ENCODE measurements around the gene PROSER2.
"Not testable (repeated sequence)": the region's sequence is repeated elsewhere in the genome, so short reads cannot be mapped to it uniquely, and the experiment has no call there.

Gene PROSER2

DNA sequence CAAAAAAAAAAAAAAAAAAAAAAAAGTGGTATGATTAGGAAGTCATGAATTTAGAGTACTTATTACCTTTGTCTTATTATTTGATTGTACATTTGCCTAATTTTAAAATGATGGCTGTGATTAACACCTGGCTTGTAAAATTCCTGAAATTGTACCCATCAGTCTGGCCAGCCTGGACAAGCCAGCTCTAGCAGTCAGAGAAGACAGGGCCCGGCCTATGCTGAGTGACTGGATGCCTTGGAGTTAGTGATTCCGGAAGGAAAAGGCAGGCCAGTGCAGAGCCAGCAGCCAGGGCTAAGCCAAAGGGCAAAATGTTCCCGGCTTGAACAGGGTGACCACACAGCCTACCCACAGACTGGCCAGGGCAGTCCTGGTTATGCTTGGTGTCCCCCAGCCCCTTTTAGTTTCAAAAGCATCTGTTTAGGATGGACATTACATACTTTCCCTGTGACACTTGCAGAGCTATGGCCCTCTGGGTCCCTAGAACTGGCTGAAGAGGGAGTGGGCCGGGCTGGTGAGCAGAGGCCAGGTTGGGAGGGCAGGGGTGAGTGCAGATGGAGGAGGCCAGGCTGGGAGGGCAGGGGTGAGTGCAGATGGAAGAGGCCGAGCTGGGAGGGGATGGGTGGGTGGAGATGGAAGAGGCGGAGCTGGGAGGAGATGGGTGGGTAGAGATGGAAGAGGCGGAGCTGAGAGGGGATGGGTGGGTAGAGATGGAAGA, 61.7 kb downstream of the PROSER2 start:
- DNase-seq, result no peak
- no peak for TF ChIP-seq CTCF (IDR thresholded peaks at IDR 0.05; ENCODE audit: low read depth, low read length)
- no peaks in the 10 kb centered on the region for H3K36me3 ChIP-seq
- H3K9me3 ChIP-seq (ENCODE audit: severe bottlenecking), result no peaks in the 10 kb centered on the region
- no peak overlapping the region for H3K4me3 ChIP-seq (ENCODE audit: low read depth, low read length)
- no peaks in the 10 kb centered on the region for H3K27me3 ChIP-seq (ENCODE audit: insufficient read depth, low read depth, severe bottlenecking)
- H3K27ac ChIP-seq, result no peak overlapping the region

GRCh38 chr10:11885437-11886137, 62.4 kb downstream of the PROSER2 start:
- no peaks in the 10 kb centered on the region for H3K27me3 ChIP-seq (ENCODE audit: insufficient read depth, low read depth, severe bottlenecking)
- H3K9me3 ChIP-seq (ENCODE audit: severe bottlenecking), result no peaks in the 10 kb centered on the region
- no peaks in the 10 kb centered on the region for H3K36me3 ChIP-seq
- DNase-seq, result no peak
- no peak for TF ChIP-seq CTCF (IDR thresholded peaks at IDR 0.05; ENCODE audit: low read depth, low read length)
- H3K4me3 ChIP-seq (ENCODE audit: low read depth, low read length), result no peak overlapping the region
- no peak overlapping the region for H3K27ac ChIP-seq

- Histone ChIP-seq H3K4me3 (ENCODE audit: low read depth, low read length) (no peak overlapping the region), H3K36me3 (no peaks in the 10 kb centered on the region), H3K27ac (no peak overlapping the region), H3K27me3 (ENCODE audit: insufficient read depth, low read depth, severe bottlenecking) (no peaks in the 10 kb centered on the region), H3K9me3 (ENCODE audit: severe bottlenecking) (no peaks in the 10 kb centered on the region)
- TF ChIP-seq CTCF (IDR thresholded peaks at IDR 0.05; ENCODE audit: low read depth, low read length), result no peak
- DNase-seq, result no peak
Observed at GRCh38 chr10:11886138-11886474, 63.0 kb downstream of the PROSER2 start.

GRCh38 chr10:11886851-11887250, 63.7 kb downstream of the PROSER2 start:
- Histone ChIP-seq H3K27ac (no peak overlapping the region), H3K27me3 (ENCODE audit: insufficient read depth, low read depth, severe bottlenecking) (no peaks in the 10 kb centered on the region), H3K4me3 (ENCODE audit: low read depth, low read length) (no peak overlapping the region), H3K9me3 (ENCODE audit: severe bottlenecking) (no peaks in the 10 kb centered on the region), H3K36me3 (no peaks in the 10 kb centered on the region)
- DNase-seq, result no peak
- TF ChIP-seq CTCF (IDR thresholded peaks at IDR 0.05; ENCODE audit: low read depth, low read length), result no peak

DNA sequence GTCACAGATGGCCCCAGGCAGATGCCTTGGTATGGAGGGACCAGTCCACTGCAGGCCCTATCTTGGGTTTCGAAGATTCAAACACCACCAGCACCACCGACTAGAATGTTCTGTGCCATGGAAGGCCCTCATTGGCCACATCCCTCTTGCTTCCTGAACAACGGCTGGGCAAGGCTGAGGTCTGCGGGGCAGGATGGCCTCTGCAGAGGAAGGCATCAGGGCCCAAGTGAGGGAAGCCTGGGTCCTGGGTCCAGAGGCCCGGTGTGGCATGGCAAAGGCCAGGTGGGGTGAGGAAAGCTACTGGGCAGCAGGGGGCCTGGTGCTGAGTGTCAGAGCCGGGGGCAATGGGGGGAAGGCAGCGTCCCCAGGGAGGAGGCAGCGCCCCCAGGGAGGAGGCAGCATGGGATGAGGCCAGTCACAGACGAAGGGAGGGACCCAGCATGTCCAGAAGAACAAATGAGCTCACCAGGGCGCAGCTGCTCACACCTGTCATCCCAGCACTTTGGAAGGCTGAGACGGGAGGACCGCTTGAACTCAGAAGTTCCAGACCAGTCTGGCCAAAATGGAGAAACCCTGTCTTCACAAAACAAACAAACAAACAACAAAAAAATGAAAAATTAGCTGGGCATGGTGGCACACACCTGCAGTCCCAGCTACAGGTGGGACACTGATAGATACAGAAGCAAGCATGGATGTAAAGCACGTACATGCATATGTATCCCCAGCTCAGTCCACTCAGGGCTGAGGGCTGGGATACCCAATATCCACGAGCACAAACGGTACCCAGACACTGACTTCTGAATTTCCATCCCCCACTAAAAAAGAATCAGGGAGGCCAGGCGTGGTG, 64.4 kb downstream of the PROSER2 start:
- no peaks in the 10 kb centered on the region for H3K9me3 ChIP-seq (ENCODE audit: severe bottlenecking)
- no peak for TF ChIP-seq CTCF (IDR thresholded peaks at IDR 0.05; ENCODE audit: low read depth, low read length)
- no peaks in the 10 kb centered on the region for H3K27me3 ChIP-seq (ENCODE audit: insufficient read depth, low read depth, severe bottlenecking)
- H3K4me3 ChIP-seq (ENCODE audit: low read depth, low read length), result no peak overlapping the region
- no peak overlapping the region for H3K27ac ChIP-seq
- no peak for DNase-seq
- no peaks in the 10 kb centered on the region for H3K36me3 ChIP-seq

- not testable (repeated sequence) for H3K4me3 ChIP-seq (ENCODE audit: low read depth, low read length); H3K27me3 ChIP-seq (ENCODE audit: insufficient read depth, low read depth, severe bottlenecking); H3K9me3 ChIP-seq (ENCODE audit: severe bottlenecking); H3K36me3 ChIP-seq; H3K27ac ChIP-seq; DNase-seq
Observed at GRCh38 chr10:11889263-11889662, 66.1 kb downstream of the PROSER2 start.
